H1 (cell line): ENCODE data around the gene SSR1. TPM values are rescaled to one million over a fixed set of nuclear protein-coding genes. Genes with fewer than 3 reads are reported as not detected.

Experiments used
- ATF2 ChIP-seq: IDR thresholded peaks from 2 replicates; pipeline ENCODE4 v1.6.1; 2012; ENCODE audit warnings: low read length, inconsistent platforms
- BRCA1 ChIP-seq: IDR thresholded peaks from 2 replicates; pipeline ENCODE4 v1.6.1; 2012; ENCODE audit warnings: low read depth, low read length, improper control_type of control experiment
- CBX8 ChIP-seq: fragments of 300-800, 300-1000 bp; sonication (generic); IDR thresholded peaks from 2 replicates; pipeline ENCODE4 v1.7.1; 2016; ENCODE audit warnings: low read depth, low read length, borderline replicate concordance
- EP300 ChIP-seq, 2 experiments: IDR thresholded peaks; 1 replicate in 1 of 2; 2 replicates in 1 of 2; pipeline ENCODE4 v1.6.1; 2011 to 2012; ENCODE audit warnings: low read depth in 2 of 2, low read length in 2 of 2, mild to moderate bottlenecking in 2 of 2, borderline replicate concordance in 1 of 2, inconsistent platforms in 1 of 2, moderate library complexity in 1 of 2
- FOSL1 ChIP-seq: IDR thresholded peaks from 2 replicates; pipeline ENCODE4 v1.6.1; 2011; ENCODE audit warnings: mild to moderate bottlenecking, low read depth, low read length, moderate library complexity; ENCODE audit not compliant: insufficient read depth
- GABPA ChIP-seq: IDR thresholded peaks from 2 replicates; pipeline ENCODE4 v1.6.1; 2011; ENCODE audit warnings: mild to moderate bottlenecking, low read length, moderate library complexity, borderline replicate concordance; ENCODE audit not compliant: insufficient read depth
- HDAC2 ChIP-seq, 2 experiments: fragments of 300-600 bp in 1 of 2; sonication (generic) in 1 of 2; IDR thresholded peaks; 2 replicates each; pipeline ENCODE4 v1.6.1; 2011 to 2012; ENCODE audit warnings: low read depth in 2 of 2, low read length in 2 of 2, mild to moderate bottlenecking in 2 of 2, moderate library complexity in 2 of 2, borderline replicate concordance in 1 of 2, inconsistent platforms in 1 of 2
- KDM5A ChIP-seq: fragments of 200-600 bp; IDR thresholded peaks from 2 replicates; pipeline ENCODE4 v1.7.1; 2012; ENCODE audit warnings: mild to moderate bottlenecking, low read length, inconsistent platforms, mixed read lengths
- NANOG ChIP-seq: IDR thresholded peaks from 2 replicates; pipeline ENCODE4 v1.6.1; 2011; ENCODE audit warnings: low read length, low read depth, mild to moderate bottlenecking, inconsistent platforms; ENCODE audit not compliant: insufficient read depth, poor library complexity, severe bottlenecking
- NRF1 ChIP-seq: IDR thresholded peaks from 2 replicates; pipeline ENCODE4 v1.6.1; 2011; ENCODE audit warnings: mild to moderate bottlenecking, low read depth, low read length, improper control_type of control experiment
- POLR2A ChIP-seq, 2 experiments: IDR thresholded peaks; 1 replicate in 1 of 2; 2 replicates in 1 of 2; pipeline ENCODE4 v1.6.1; 2011; ENCODE audit warnings: low read depth in 2 of 2, low read length in 2 of 2, mild to moderate bottlenecking in 2 of 2; ENCODE audit errors: control extremely low read depth in 1 of 2
- POLR2AphosphoS5 ChIP-seq: IDR thresholded peaks from 2 replicates; pipeline ENCODE4 v1.6.1; 2011; ENCODE audit warnings: low read depth, low read length
- RAD21 ChIP-seq, 2 experiments: IDR thresholded peaks in 1 of 2; conservative IDR thresholded peaks in 1 of 2; 2 replicates each; pipeline ENCODE4 v1.6.1; 2011; ENCODE audit warnings: low read depth in 2 of 2, low read length in 2 of 2, improper control_type of control experiment in 1 of 2, inconsistent platforms in 1 of 2, mild to moderate bottlenecking in 1 of 2, moderate library complexity in 1 of 2
- RFX5 ChIP-seq: IDR thresholded peaks from 2 replicates; pipeline ENCODE4 v1.6.1; 2011; ENCODE audit warnings: low read depth, low read length, improper control_type of control experiment, borderline replicate concordance
- RNF2 ChIP-seq: fragments of 200-900, 300-1000 bp; sonication (generic); IDR thresholded peaks from 2 replicates; pipeline ENCODE4 v1.7.1; 2016; ENCODE audit warnings: borderline replicate concordance, low read depth, mild to moderate bottlenecking, antibody characterized with exemption, low read length; ENCODE audit not compliant: poor library complexity, severe bottlenecking; ENCODE audit errors: missing control alignments
- SIRT6 ChIP-seq: IDR thresholded peaks from one replicate; pipeline ENCODE4 v1.7.1; 2012; ENCODE audit warnings: low read length, inconsistent platforms
- SP2 ChIP-seq: IDR thresholded peaks from 2 replicates; pipeline ENCODE4 v1.6.1; 2012; ENCODE audit warnings: mild to moderate bottlenecking, low read length, inconsistent platforms
- TBP ChIP-seq: IDR thresholded peaks from 2 replicates; pipeline ENCODE4 v1.6.1; 2011; ENCODE audit warnings: low read depth, low read length, improper control_type of control experiment
- TEAD4 ChIP-seq: IDR thresholded peaks from 2 replicates; pipeline ENCODE4 v1.6.1; 2012; ENCODE audit warnings: low read depth, low read length, inconsistent platforms, mixed read lengths
- polyA plus RNA-seq, 7 experiments: library from polyadenylated mRNA; depleted of rRNA in 3 of 7; stranded (reverse) in 5 of 7; unstranded in 2 of 7; fragments of >200 nt in 5 of 7; fragments of 200-250 nt in 2 of 7; gene quantifications; 1 replicate in 5 of 7; 2 replicates in 1 of 7; 4 replicates in 1 of 7; pipeline versions ENCODE4 v1.2.1 to v1.2.3, GENCODE V29; 2011 to 2013; ENCODE audit warnings: missing spikeins in 2 of 7, mixed read lengths in 2 of 7
- total RNA-seq: library from RNA; stranded (reverse); fragmentation: NEBNext Ultra II Directional; extraction: Animal tissue kit (Norgen Biotek cat#: 25700); gene quantifications from 2 replicates; pipeline ENCODE4 v1.2.1, GENCODE V29; 2021
- TF ChIP-seq, protein P1 (sequence below): IDR thresholded peaks from 2 replicates; pipeline ENCODE4 v1.6.1; 2012; ENCODE audit warnings: inconsistent platforms

The SSR1 gene
- total and polyA plus RNA-seq, 2 of the 8 experiments (the other 6 are each of a cell fraction or from before 2014, with no cell fraction given): 26.6 to 117 TPM

GRCh38 chr6:7261032-7261841, 51.8 kb downstream of the SSR1 start (continued):
- TF ChIP-seq KDM5A (no peak), GABPA (no peak), NRF1 (no peak), ATF2 (no peak), RAD21 (IDR thresholded peaks at IDR 0.05 in 1 of 2, conservative IDR thresholded peaks at IDR 0.05 in 1 of 2; ENCODE audit: low read depth in 2 of 2, low read length in 2 of 2) (peak in 1 of 2 experiments; percentile 20; a peak in 2 of 4 replicates), SIRT6 (no peak), TBP (no peak; the same call in none of the 2 replicates), RNF2 (no peak), RFX5 (no peak), EP300 (IDR thresholded peaks at IDR 0.05; ENCODE audit: borderline replicate concordance in 1 of 2, low read depth in 2 of 2, low read length in 2 of 2) (no peak), POLR2A (IDR thresholded peaks at IDR 0.05; ENCODE audit: control extremely low read depth in 1 of 2, low read depth in 2 of 2, low read length in 2 of 2) (peak in 1 of 2 experiments; percentile 83; a peak in 2 of 3 replicates), SP2 (no peak), NANOG (no peak), HDAC2 (IDR thresholded peaks at IDR 0.05; ENCODE audit: borderline replicate concordance in 1 of 2, low read depth in 2 of 2, low read length in 2 of 2) (no peak; a peak in 1 of 4 replicates), BRCA1 (0 out of 2 replicates have a peak, but pooled peaks have one; percentile 16), TEAD4 (peak; percentile 68; the same call in 1 of the 2 replicates), POLR2AphosphoS5 (peak; percentile 80), CBX8 (no peak), FOSL1 (no peak)
- TF ChIP-seq, protein P1, sequence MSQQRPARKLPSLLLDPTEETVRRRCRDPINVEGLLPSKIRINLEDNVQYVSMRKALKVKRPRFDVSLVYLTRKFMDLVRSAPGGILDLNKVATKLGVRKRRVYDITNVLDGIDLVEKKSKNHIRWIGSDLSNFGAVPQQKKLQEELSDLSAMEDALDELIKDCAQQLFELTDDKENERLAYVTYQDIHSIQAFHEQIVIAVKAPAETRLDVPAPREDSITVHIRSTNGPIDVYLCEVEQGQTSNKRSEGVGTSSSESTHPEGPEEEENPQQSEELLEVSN: peak; percentile 46
